B cell (primary cell): Measurements from ENCODE around the gene ITIH1. TPM values are rescaled to one million over a fixed set of nuclear protein-coding genes. Genes with fewer than 3 reads are reported as not detected.

ENCODE experiments used
- ATAC-seq: fragments of 200-7000 bp; cut with Tn5 transposase; one replicate; pipeline ENCODE4 v1.10.0; 2021; ENCODE audit warnings: low read depth, mild to moderate bottlenecking, moderate number of reproducible peaks, moderate library complexity
- CTCF ChIA-PET: fragments of 350-600 bp; sonication (Branson Sonifier 250); formaldehyde crosslinking; loops from one replicate; lab custom pipeline; 2021; ENCODE audit warnings: antibody characterized with exemption, inconsistent platforms; lab: Charles Lee
- POLR2A ChIA-PET: fragments of 350-600 bp; sonication (Branson Sonifier 250); formaldehyde crosslinking; loops from one replicate; lab custom pipeline; 2021; ENCODE audit warnings: antibody characterized with exemption; lab: Charles Lee
- DNase-seq: peaks from one replicate; pipeline ENCODE4 v3.0.0; 2013
- H2AFZ ChIP-seq: 2 replicates; pipeline ENCODE4 v1.6.1; 2012; ENCODE audit warnings: mild to moderate bottlenecking, low read depth, low read length; ENCODE audit not compliant: insufficient read depth, poor library complexity, severe bottlenecking
- H3K27ac ChIP-seq, 2 donors: 1 replicate in 1 of 2; 2 replicates in 1 of 2; pipeline ENCODE4 v1.5.1; 2012 to 2013; ENCODE audit warnings: low read length in 2 of 2, mild to moderate bottlenecking in 2 of 2, moderate library complexity in 1 of 2
- H3K27me3 ChIP-seq, 4 experiments: fragments of 200-600 bp in 1 of 4; sonication (generic) in 1 of 4; replicated peaks in 1 of 4; 1 replicate in 2 of 4; 2 replicates in 2 of 4; pipeline versions ENCODE4 v1.6.1 to v1.7.0; 2013 to 2016; ENCODE audit warnings: low read length in 3 of 4, mild to moderate bottlenecking in 2 of 4, mixed read lengths in 1 of 4, moderate library complexity in 1 of 4; ENCODE audit not compliant: insufficient read depth in 4 of 4, control insufficient read depth in 3 of 4; ENCODE audit errors: control extremely low read depth in 1 of 4
- H3K36me3 ChIP-seq, 2 experiments: replicated peaks in 1 of 2; 1 replicate in 1 of 2; 2 replicates in 1 of 2; pipeline versions ENCODE4 v1.6.1 to v1.7.1; 2013; ENCODE audit warnings: low read length in 1 of 2; ENCODE audit not compliant: insufficient read depth in 2 of 2, control insufficient read depth in 1 of 2; ENCODE audit errors: control extremely low read depth in 1 of 2, extremely low read depth in 1 of 2
- H3K4me1 ChIP-seq, 2 donors: fragments of 200-600 bp in 1 of 2; sonication (generic) in 1 of 2; 1 replicate in 1 of 2; 2 replicates in 1 of 2; pipeline versions ENCODE4 v1.5.1 to v1.6.1; 2013 to 2017; ENCODE audit warnings: low read length in 2 of 2; ENCODE audit not compliant: control insufficient read depth in 2 of 2, insufficient read depth in 2 of 2
- H3K4me2 ChIP-seq: replicated peaks from 2 replicates; pipeline ENCODE3; 2012; ENCODE audit warnings: mild to moderate bottlenecking, low read depth, low read length; ENCODE audit not compliant: poor library complexity, severe bottlenecking
- H3K4me3 ChIP-seq, 5 experiments: fragments of 200-600 bp in 1 of 5; sonication (generic) in 1 of 5; 1 replicate in 3 of 5; 2 replicates in 2 of 5; pipeline versions ENCODE4 v1.5.1 to v1.7.0; 2011 to 2016; ENCODE audit warnings: low read length in 4 of 5, mild to moderate bottlenecking in 4 of 5, low read depth in 2 of 5, control low read depth in 1 of 5, moderate library complexity in 1 of 5; ENCODE audit not compliant: insufficient read depth in 1 of 5; ENCODE audit errors: control extremely low read depth in 1 of 5, extremely low read depth in 1 of 5
- H3K79me2 ChIP-seq: fragments of 200-600 bp; sonication (generic); one replicate; pipeline ENCODE4 v1.6.0; 2016; ENCODE audit warnings: low read length; ENCODE audit not compliant: control insufficient read depth, insufficient read depth
- H3K9ac ChIP-seq: fragments of 200-600 bp; sonication (generic); 2 replicates; pipeline ENCODE4 v1.6.1; 2017; ENCODE audit warnings: mild to moderate bottlenecking, low read length, moderate library complexity
- H3K9me3 ChIP-seq, 3 donors: one replicate each; pipeline versions ENCODE4 v1.6.1 to v1.7.1; 2013; ENCODE audit warnings: low read length in 2 of 3; ENCODE audit not compliant: control insufficient read depth in 2 of 3, insufficient read depth in 1 of 3; ENCODE audit errors: control extremely low read depth in 1 of 3
- H4K20me1 ChIP-seq: 2 replicates; pipeline ENCODE4 v1.6.0; 2012; ENCODE audit warnings: mild to moderate bottlenecking, low read length; ENCODE audit not compliant: insufficient read depth, control insufficient read depth, poor library complexity, severe bottlenecking
- H3K27ac Mint-ChIP-seq: one replicate; pipeline ENCODE4 v1.8.0; 2021; ENCODE audit warnings: mixed read lengths
- H3K27me3 Mint-ChIP-seq: one replicate; pipeline ENCODE4 v1.8.0; 2021; ENCODE audit warnings: mixed read lengths
- H3K4me1 Mint-ChIP-seq: one replicate; pipeline ENCODE4 v1.8.0; 2021; ENCODE audit warnings: mixed read lengths
- H3K4me3 Mint-ChIP-seq: one replicate; pipeline ENCODE4 v1.8.0; 2021; ENCODE audit warnings: mixed read lengths
- H3K9me3 Mint-ChIP-seq: one replicate; pipeline ENCODE4 v1.8.0; 2022; ENCODE audit warnings: mixed read lengths; ENCODE audit not compliant: insufficient read depth
- CTCF ChIP-seq: fragments of 200-600 bp; IDR thresholded peaks from one replicate; pipeline ENCODE4 v1.8.0; 2022; ENCODE audit warnings: antibody characterized with exemption, mild to moderate bottlenecking
- EZH2 ChIP-seq: IDR thresholded peaks from 2 replicates; pipeline ENCODE4 v1.6.1; 2012; ENCODE audit warnings: borderline replicate concordance, low read depth, mild to moderate bottlenecking, moderate library complexity, low read length; ENCODE audit not compliant: insufficient read depth, poor library complexity, severe bottlenecking
- WGBS: methylation state at CpG from one replicate; pipeline ENCODE4 v1.1.5; 2013; ENCODE audit warnings: missing lambda C conversion rate; ENCODE audit not compliant: insufficient coverage; 5-methylcytosine and 5-hydroxymethylcytosine counted together
- intact Hi-C: fragments of 100-400 bp; cut with micrococcal nuclease; formaldehyde crosslinking; loops from one replicate; pipeline ENCODE4 v1.10.0; 2022
- polyA plus RNA-seq: library from polyadenylated mRNA; depleted of rRNA; stranded (reverse); fragments of >200 nt; gene quantifications from 2 replicates; pipeline ENCODE4 v1.2.3, GENCODE V29; 2012
- total RNA-seq, 2 donors: library from RNA; stranded (reverse); fragments of 120-200 nt in 1 of 2; gene quantifications; 1 replicate in 1 of 2; 2 replicates in 1 of 2; pipeline versions ENCODE4 v1.2.3 to v1.2.4, GENCODE V29; 2013 to 2022

The ITIH1 gene
- total and polyA plus RNA-seq, 2 donors (not counting 1 experiment from before 2014, with no cell fraction given), result 2.0 TPM; not detected in 1

DNA sequence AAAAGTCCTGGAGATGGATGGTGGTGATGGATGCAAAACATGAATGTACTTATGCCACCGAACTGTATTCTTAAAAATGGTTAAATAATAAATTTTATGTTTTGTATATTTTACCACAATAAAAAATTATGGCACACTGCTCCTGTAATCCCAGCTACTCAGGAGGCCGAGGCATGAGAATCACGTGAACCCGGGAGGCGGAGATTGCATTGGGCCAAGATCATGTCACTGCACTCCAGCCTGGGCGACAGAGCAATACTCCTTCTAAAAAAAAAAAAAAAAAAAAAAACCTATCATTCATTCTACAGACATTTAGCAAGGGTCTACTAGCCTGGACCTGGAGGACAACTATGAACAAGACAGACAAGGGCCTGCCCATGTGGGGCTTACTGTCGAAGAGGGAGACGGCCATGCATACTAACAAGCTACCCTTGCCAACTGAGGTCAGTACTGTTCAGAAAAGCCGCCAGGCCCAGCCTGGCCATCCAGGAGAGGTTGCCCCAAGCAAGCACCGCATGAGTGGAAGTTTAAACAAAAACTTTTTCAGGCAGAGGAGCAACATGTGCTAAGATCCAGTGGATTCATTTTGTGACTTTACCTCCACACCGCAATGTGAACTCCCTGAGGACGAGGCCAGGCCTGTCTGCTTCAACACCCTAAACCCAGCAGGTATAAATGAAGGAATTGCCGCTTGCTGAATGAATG lies 3.9 kb upstream of the ITIH1 start:
- Mint-ChIP-seq H3K27me3 (no peaks in the 10 kb centered on the region), H3K4me1 (peaks cover 18% of the 10 kb centered on the region), H3K9me3 (no peaks in the 10 kb centered on the region), H3K27ac (no peak overlapping the region), H3K4me3 (no peak overlapping the region)
- Histone ChIP-seq H4K20me1 (no peaks in the 10 kb centered on the region), H3K4me3 (no peak overlapping the region), H3K4me1 (peaks cover 9 to 13% of the 10 kb centered on the region in 2 donors), H3K27ac (no peak overlapping the region), H3K9me3 (no peaks in the 10 kb centered on the region), H3K36me3 (no peaks in the 10 kb centered on the region), H3K79me2 (peaks cover 12% of the 10 kb centered on the region), H3K27me3 (no peaks in the 10 kb centered on the region), H3K4me2 (no peak overlapping the region), H2AFZ (no peak overlapping the region), H3K9ac (no peak overlapping the region)
- ATAC-seq, result no peak
- TF ChIP-seq CTCF, result no peak
- TF ChIP-seq EZH2, result no peak
- intact Hi-C loops, result no loop called here
- DNase-seq, result no peak
- POLR2A ChIA-PET, result no interaction called here
- CTCF ChIA-PET, result no interaction called here
- 99% methylated on average over 8 of the region's 13 CpGs for WGBS

DNA sequence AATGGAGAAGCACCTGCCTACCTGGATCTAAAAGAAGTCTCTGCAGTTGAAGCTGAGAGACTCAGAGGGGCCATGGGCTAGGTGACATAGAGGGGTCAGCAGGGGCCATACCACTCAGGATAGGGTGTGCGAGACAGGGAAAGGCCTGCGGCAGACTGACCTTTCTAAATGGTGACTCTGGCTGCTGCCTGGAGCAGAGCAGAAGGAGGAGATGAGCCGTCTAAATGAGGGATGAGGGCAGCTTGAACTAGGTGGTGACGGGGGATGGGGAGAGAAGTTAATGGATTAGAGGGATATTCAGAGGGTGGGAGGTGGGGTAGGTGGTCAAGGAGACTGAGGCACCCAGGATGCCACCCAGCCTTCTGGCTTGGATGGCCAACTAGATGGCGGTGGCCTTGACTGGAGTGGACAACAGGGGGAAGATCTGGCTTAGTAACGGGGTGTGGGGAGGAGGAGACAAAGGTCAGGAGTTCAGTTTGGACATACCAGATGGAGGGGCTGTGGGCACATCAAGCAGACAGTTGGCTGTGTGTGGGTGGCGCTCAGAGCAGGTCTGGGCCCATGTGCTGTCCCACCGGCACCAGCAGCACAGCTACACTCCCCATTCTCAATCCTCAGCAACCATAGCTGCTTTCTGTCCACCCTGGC lies 3.2 kb upstream of the ITIH1 start:
- CTCF ChIA-PET, result no interaction called here
- H3K27me3 Mint-ChIP-seq, result no peaks in the 10 kb centered on the region

More for the DNA sequence above, 3.2 kb upstream of the ITIH1 start:
- Histone ChIP-seq H3K9ac (no peak overlapping the region), H3K4me2 (no peak overlapping the region), H3K27ac (no peak overlapping the region), H3K4me1 (peaks cover 14 to 19% of the 10 kb centered on the region in 2 donors), H3K36me3 (no peaks in the 10 kb centered on the region), H2AFZ (no peak overlapping the region), H3K4me3 (no peak overlapping the region), H4K20me1 (no peaks in the 10 kb centered on the region), H3K27me3 (no peaks in the 10 kb centered on the region), H3K79me2 (peaks cover 9% of the 10 kb centered on the region), H3K9me3 (no peaks in the 10 kb centered on the region)
- intact Hi-C loops, result no loop called here
- 89% methylated on average over 6 of the region's 8 CpGs for WGBS
- TF ChIP-seq CTCF, result no peak
- no peak for TF ChIP-seq EZH2
- no peak for DNase-seq
- POLR2A ChIA-PET, result no interaction called here
- peaks cover 23% of the 10 kb centered on the region for H3K4me1 Mint-ChIP-seq
- no peak overlapping the region for H3K27ac Mint-ChIP-seq
- H3K4me3 Mint-ChIP-seq, result no peak overlapping the region
- ATAC-seq, result no peak
- H3K9me3 Mint-ChIP-seq, result no peaks in the 10 kb centered on the region
